Activated CD8-positive, alpha-beta memory T cell treated with anti-CD3 and anti-CD28 coated beads for 36 hours (primary cell): ENCODE data around the gene PRKAR1B. TPM values are rescaled to one million over a fixed set of nuclear protein-coding genes. Genes with fewer than 3 reads are reported as not detected.

Experiments used
- CTCF ChIA-PET: fragments of 350-600 bp; sonication (Branson Sonifier 250); formaldehyde crosslinking; loops from one replicate; lab custom pipeline; 2021; ENCODE audit warnings: antibody characterized with exemption; lab: Charles Lee
- POLR2A ChIA-PET: fragments of 350-600 bp; sonication (Branson Sonifier 250); formaldehyde crosslinking; loops from one replicate; lab custom pipeline; 2021; ENCODE audit warnings: antibody characterized with exemption; lab: Charles Lee
- total RNA-seq, 2 experiments: library from RNA; stranded (reverse); gene quantifications; one replicate each; pipeline ENCODE4 v1.2.3, GENCODE V29; 2021

The PRKAR1B gene
- total RNA-seq, 2 experiments from 2014 or later: 33.5 to 34.5 TPM

GRCh38 chr7:707296-708000 lies 19.6 kb downstream of the PRKAR1B start:
- CTCF ChIA-PET: no interaction called here
- POLR2A ChIA-PET: no interaction called here

GRCh38 chr7:706721-707120 lies 20.4 kb downstream of the PRKAR1B start:
- POLR2A ChIA-PET: no interaction called here

GRCh38 chr7:703049-703448 lies 24.0 kb downstream of the PRKAR1B start:
- ChIA-PET POLR2A (no interaction called here), CTCF (no interaction called here)

More at GRCh38 chr7:706721-707120, 20.4 kb downstream of the PRKAR1B start:
- CTCF ChIA-PET: no interaction called here

DNA sequence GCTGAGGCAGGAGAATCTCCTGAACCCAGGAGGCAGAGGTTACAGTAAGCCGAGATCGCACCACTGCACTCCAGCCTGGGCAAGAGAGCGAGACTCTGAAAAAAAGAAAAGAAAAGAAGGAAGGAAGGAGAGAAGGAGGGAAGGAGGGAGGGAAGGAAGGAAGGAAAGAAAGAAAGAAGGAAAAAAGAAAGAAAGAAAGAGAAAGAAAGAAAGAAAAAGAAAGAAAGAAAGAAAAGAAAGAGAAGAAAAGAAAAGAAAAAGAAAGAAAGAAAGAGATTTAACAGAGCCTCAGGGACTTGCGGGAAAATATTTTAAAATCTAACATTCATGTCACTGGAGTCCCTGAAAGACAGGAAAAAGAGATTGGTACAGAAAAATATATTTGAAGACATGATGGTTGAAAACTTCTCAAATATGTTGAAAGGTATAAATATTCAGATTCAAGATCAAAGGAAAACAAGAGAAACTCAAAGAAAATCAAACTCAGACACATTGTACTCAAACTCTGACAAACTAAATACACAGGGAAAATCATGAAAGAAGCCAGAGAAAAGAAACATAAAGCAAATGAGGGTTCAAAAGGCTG lies 25.9 kb downstream of the PRKAR1B start:
- CTCF ChIA-PET: no interaction called here

DNA sequence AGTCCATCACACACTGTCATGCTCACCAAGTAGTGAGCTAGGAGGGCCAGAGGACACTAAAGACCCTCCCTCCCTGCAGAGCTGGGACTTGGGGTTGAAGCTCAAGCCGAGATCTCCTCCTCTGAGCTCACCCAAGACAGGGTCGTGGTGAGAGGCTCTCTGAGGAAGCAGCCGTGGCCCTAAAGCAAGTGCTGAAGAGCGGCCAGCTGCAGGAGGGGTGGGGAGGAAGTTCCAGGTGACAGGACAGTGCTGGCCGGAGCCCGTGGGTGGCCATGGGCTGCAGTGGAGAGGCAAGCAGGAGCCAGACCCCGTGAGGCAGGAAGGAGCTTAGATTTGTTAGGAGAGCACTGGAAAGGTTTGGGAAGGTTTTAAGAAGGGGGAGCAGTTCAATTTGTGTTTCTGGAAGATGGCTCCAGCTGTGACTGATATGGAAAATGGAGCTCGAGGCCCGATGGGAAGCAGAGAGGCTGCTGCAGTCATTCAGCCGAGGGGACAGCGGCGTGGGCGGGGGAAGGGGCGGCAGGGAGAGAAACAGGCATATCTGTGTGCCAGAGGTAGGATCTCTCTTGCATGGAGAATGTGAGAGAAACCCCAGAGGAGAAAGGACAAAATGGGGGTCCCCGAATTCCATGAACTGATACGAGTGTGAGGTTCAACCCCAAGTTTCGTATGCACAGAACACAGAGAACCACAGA lies 27.5 kb downstream of the PRKAR1B start:
- POLR2A ChIA-PET: interaction anchor here (0.7 kb wide), 1 partner anchor 19 kb away, joined by 4 read pairs; no protein-coding TSS in a partner anchor

More for the DNA sequence above, 25.9 kb downstream of the PRKAR1B start:
- POLR2A ChIA-PET: no interaction called here

GRCh38 chr7:698515-699475 lies 28.3 kb downstream of the PRKAR1B start:
- ChIA-PET CTCF (no interaction called here), POLR2A (interaction anchor here (0.7 kb wide), 1 partner anchor 19 kb away, joined by 4 read pairs; no protein-coding TSS in a partner anchor)

More for the DNA sequence above, 27.5 kb downstream of the PRKAR1B start:
- CTCF ChIA-PET: interaction anchor here (0.5 kb wide), 1 partner anchor 26 kb away, joined by 5 read pairs; no protein-coding TSS in a partner anchor

DNA sequence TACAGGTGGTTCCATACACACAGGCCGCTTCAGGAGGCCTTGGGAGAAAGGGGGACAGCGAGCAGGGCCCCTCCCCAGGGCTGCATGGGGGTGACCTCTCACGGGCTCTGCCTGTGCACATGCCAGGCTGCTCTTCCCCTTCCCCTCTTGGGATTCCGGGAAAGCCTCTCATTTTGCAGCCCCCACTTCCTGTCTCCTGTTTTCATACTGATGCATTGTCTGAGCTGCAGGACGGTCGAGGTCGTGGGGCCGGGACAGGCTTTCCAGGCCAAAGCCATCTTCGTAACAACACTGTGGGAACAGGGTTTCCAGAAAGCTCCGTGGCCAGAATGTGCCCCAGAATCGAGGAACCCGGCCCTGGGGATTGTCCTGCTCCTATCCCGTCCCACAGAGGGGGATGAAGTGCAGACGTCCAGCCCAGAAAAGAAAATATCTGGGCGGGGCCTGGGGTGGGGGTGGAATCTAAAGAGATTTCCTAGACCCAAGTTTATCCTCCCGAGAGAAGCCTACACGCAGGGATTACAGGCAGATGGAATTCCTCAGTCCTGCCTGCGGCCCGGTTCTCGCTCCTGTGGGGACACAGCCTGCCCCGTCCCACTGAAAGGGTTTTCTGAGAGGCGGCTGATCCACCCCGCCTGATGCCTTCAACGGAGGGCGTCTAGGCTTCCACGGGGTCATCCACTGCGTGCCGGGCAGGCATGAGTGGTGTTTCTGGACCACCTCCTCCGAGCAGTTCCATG lies 30.1 kb downstream of the PRKAR1B start:
- POLR2A ChIA-PET: no interaction called here
- CTCF ChIA-PET: no interaction called here

- POLR2A ChIA-PET: no interaction called here
- CTCF ChIA-PET: no interaction called here
Observed at GRCh38 chr7:696426-696811, 30.7 kb downstream of the PRKAR1B start.

DNA sequence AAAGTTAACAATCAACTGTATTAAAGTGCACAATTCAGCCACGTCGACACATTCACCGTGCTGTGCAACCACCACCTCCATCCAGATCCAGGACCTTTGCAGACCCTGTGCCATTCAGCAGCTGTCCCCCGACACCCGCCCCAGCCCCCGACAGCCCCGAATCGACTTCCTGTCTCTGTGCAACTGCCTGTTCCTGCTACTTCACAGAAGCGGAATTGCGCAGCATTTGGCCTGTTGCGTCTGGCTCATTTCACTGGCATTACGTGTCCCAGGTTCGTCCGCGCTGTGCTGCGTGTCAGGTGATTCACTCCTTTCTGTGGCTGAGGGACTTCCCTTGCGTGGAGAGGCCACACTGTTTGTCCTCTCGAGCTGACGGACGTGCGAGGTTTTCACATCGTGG lies 33.8 kb downstream of the PRKAR1B start:
- POLR2A ChIA-PET: no interaction called here
- CTCF ChIA-PET: interaction anchor here (0.7 kb wide), 1 partner anchor 271 kb away, joined by 3 read pairs; no protein-coding TSS in a partner anchor

DNA sequence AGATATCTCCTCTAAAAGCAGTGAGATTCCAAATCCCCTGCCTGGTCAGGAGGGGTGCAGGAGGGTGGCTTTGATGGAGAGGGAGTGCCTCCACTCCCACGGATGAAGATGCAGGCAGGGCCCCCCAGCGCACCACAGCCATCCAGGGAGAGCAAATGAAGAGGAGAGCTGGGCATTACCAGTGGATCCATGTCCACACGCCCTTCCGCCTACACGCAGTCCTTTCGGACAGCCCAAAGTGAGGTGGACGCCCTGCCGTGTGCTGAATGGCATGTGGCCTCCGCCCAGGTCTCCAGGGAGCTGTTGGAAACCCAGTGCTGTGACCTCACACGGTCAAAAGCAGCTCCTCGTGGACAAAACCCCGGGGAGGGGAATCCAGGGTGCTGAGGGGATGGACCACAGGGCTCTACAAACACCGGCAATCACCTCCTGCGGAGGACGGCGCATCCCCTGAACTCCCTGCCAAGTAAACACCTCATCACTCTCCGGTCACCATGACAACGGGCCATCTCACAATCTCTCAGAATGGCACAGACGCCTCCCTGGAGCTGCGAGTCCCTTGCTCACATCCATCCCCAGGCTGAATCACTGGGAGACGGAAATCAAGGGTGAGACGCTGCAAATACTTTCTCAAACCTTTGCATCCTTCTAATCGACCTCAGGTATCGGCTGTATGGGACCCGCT lies 35.6 kb downstream of the PRKAR1B start:
- POLR2A ChIA-PET: interaction anchor here (0.5 kb wide), 1 partner anchor 27 kb away, joined by 7 read pairs; no protein-coding TSS in a partner anchor

DNA sequence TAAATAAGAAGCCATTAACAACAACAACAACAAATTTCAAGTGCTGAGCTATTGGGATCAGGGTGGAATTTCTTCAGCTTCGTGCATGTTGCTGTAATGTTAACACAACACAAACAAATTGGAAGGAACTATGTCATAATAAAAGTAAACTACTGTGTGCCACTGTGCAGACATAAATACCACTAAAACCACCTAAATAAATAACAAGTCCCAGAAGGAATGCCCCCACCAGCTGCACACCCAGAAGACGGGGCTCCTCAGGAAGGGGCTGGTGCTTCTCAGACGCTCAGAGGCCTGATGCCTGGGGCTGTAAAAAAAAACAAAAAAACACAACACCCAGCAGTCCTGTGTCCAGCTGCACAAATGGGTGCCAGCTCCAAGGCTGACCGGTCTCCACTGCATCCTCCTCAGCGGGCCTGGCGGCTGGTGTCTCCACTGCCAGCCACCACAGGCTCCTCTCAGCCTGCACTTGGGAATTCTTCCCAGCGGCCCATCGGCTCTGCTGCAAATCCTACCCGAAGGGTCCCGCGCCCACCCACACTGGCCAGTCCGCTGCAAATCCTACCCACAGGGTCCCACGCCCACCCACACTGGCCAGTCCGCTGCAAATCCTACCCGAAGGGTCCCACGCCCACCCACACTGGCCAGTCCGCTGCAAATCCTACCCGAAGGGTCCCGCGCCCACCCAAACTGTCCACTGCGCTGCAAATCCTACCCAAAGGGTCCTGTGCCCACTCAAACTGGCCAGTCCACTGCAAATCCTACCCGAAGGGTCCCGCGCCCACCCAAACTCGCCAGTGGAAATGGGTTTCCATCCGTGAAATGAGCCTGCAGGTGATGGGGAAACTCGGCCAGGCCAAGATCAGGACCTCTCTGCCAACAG lies 36.4 kb downstream of the PRKAR1B start:
- POLR2A ChIA-PET: no interaction called here
- CTCF ChIA-PET: no interaction called here

More for the DNA sequence above, 35.6 kb downstream of the PRKAR1B start:
- CTCF ChIA-PET: no interaction called here

GRCh38 chr7:685540-685939 lies 41.5 kb downstream of the PRKAR1B start:
- ChIA-PET CTCF (no interaction called here), POLR2A (interaction anchor here (0.6 kb wide), 1 partner anchor 102 kb away, joined by 3 read pairs; no protein-coding TSS in a partner anchor)

- POLR2A ChIA-PET: no interaction called here
- CTCF ChIA-PET: no interaction called here
Observed at GRCh38 chr7:684416-684815, 42.7 kb downstream of the PRKAR1B start.

DNA sequence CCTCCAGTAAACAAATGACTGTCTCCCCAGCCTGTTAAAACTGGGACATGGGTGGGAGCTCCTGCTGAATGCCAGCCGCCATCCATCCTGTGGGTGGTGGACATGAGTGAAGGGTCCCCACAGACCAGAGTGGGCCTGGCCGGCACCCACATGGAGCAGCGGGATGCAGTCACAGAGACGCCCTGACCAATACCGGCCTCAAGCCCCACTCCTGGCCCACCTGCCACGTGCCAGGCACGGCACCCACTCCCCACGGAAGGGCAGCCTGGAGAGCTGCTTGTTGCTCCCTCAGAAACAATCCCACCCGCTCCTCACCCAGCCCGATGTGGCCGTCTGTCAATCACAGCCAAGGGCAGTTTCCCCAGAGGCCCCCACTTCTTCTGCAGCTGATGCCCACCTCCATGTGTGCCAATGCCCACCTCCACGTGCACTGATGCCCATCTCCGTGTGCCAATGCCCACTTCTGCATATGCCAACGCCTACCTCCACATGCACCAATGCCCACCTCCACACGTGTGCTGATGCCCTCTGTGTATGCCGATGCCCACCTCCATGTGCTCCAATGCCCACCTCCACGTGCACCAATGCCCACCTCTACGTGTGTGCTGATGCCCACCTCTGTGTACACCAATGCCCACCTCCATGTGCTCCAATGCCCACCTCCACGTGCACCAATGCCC lies 43.4 kb downstream of the PRKAR1B start:
- CTCF ChIA-PET: no interaction called here
- POLR2A ChIA-PET: no interaction called here

- POLR2A ChIA-PET: no interaction called here
- CTCF ChIA-PET: no interaction called here
Observed at GRCh38 chr7:682810-683209, 44.3 kb downstream of the PRKAR1B start.

DNA sequence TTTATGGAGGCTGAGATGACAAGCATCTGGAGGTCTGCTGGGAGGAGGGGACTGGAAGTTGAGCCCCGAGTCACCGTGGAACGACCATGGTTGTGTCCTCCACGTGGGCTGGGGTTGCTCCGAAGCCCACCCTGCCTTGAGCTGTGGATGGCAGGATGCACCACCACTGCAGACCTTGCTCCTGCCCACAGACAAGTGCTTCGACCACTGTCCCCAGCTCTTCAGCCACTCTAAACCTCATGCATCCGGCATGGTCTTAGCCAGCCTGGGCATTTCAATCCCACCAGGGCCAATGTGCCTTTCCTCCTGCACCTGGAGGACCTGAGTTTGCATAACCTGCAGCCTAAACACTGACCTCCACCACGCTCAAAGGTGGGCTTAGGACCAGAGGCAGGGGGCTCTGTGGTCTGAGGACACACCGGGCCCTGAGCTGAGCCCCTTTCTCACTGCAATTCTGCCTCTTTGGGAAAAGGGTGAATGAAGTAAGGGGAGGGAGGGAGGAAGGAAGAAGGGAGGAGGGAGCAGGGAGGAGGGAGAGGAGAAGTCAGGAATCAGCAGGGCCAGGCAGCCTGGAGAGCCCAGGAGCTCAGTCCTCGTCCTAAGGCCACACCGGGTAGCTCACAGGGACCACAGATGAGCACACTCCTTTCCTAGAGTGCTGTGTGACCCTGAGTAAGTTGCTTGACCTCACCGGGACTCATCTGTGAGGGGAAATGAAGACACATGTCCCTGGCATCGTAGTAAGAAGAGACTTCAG lies 45.4 kb downstream of the PRKAR1B start:
- ChIA-PET POLR2A (interaction anchor here (0.6 kb wide), 1 partner anchor 80 kb away, joined by 3 read pairs; no protein-coding TSS in a partner anchor), CTCF (no interaction called here)
